NCI-H1092 (cell line): Measurements from ENCODE around the gene CLDN20.
"Not testable (repeated sequence)": the region's sequence is repeated elsewhere in the genome, so short reads cannot be mapped to it uniquely, and the experiment has no call there.

Source experiments
- DNase-seq: peaks from one replicate; lab custom pipeline; 2025; lab: John Stamatoyannopoulos, UW

CLDN20 gene, protein sequence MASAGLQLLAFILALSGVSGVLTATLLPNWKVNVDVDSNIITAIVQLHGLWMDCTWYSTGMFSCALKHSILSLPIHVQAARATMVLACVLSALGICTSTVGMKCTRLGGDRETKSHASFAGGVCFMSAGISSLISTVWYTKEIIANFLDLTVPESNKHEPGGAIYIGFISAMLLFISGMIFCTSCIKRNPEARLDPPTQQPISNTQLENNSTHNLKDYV

DNA sequence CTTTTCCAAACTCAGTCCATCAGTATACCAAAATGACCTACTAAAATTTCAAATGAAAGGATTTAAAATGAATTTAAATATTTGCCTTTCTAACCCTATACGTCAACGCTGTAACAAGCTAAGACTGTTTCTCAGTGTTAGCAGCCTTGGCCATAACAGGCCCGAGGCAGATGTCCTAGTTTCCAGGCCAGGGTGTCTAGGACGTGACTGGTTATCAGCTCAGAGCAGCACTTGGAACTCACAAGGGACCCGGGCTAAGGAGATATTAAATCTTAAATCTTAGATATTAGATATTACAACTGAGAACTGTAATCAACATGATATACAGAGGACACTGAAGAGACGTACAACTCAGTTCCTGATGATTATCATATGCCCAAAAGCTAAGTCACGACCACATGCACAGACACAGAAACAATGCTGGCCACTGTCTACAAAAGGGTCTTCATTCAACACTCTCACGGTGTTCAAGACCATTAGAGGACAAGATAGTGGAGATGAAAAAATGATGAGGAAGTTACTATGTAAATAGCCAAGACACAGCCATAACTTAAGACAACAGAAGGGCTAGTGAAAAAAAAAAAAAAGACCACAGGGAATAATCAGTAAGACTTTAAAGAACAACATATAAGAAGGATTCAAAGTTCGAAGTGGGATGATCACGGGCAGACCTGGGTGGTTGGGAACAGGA lies at the start of gene CLDN20:
Gene CLDN20, plus strand, starts transcription at position 641 of the 691 bp plus-strand sequence. CDS start 11,707 bp downstream, outside the sequence.
- no peak for DNase-seq

- DNase-seq, result no peak
These were observed 47.9 kb upstream of the CLDN20 start for GRCh38 chr6:155215906-155216305.

DNA sequence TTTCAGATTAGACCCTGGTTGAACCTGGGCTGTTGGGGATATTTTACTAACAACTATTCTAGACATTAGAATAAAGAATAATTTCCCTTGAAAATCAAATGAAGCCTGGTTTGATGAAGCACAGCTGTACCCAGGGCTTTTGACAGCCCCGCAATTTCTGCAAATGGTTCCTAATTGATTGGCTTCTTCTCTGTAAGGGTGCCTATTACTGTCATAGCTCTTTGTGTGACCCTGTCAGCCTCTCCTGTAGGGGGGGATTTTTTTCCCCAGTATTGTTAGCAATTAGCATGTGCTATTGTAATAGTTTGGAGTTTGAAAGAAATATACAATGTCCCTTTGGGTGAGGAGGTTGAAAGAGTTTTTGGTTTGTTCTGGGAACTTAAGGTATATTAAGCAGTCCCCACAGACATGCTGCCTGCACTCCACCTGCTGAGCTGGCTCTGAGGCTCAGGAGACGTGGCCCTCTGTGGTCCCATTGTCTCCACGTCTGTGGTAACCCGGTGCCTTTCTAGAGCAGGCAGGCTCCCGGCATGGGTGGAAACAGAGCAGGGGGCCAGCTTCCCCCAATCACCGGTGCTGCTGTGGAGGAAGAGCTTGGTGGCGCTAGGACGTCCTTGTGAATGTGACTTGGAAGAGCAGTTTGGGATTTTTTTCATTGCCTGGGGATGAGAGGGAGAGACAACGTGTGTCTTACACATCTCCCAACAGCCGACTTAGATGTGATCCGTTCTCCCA lies 47.3 kb upstream of the CLDN20 start:
- DNase-seq, result peak; percentile 43

DNA sequence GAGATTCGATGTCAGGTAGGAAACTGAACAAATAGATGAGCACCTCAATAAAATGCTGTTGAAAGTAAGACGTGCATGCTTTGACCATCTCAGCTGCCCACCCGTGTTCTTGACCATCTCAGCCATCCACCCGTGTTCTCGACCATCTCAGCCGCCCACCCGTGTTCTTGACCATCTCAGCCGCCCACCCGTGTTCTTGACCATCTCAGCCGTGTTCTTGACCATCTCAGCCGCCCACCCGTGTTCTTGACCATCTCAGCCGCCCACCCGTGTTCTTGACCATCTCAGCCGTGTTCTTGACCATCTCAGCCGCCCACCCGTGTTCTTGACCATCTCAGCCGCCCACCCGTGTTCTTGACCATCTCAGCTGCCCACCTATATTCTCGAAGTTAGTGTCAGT lies 45.1 kb upstream of the CLDN20 start:
- not testable (repeated sequence) for DNase-seq

- no peak for DNase-seq
These were observed 44.5 kb upstream of the CLDN20 start for GRCh38 chr6:155219299-155219698.

DNA sequence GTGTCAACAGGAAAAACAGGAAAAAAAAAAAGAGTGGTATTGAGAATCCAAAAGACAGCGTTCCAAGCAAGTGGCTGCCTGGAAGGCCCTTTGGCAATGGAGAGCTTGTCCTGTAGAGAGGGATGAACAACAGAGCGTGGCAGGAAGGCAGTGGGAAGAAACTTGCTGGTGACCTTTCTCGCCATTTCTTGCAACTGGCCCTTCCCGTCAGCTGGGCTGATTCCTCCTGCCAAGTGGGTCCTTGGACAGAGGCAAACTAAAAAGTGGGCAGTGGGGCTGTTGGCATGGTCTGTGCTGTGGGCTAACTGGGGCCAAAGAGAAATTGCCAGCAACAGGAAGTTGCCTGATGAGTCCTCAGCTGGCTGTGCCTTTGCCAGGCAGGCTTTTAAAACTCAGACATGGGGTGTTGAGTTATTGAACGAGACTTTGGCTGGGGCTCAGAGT lies 43.9 kb upstream of the CLDN20 start:
- DNase-seq, result peak; percentile 34

DNA sequence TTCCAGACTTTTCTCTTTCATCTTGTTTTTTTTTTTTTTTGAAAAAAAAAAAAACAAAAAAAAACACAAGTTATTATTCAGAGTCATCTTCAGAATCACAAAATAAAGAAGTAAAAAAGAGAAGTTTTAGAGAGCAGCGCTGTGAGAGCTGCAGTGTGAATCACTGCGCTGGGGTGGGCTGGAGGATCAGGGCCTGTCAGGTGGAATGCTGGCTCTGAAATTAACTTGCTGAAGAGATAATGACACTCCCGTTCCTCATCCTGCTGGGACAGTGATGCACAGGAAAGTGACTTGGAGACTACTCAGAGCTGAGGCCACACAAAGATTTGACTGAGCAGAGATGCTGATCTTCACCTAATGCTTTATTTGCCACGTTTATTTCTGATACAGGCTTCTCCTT lies 42.7 kb upstream of the CLDN20 start:
- no peak for DNase-seq

GRCh38 chr6:155222506-155222905 lies 41.3 kb upstream of the CLDN20 start:
- DNase-seq, result no peak

GRCh38 chr6:155223646-155224451 lies 40.0 kb upstream of the CLDN20 start:
- DNase-seq, result no peak

- DNase-seq, result no peak
These were observed 39.2 kb upstream of the CLDN20 start for GRCh38 chr6:155224618-155225017.

DNA sequence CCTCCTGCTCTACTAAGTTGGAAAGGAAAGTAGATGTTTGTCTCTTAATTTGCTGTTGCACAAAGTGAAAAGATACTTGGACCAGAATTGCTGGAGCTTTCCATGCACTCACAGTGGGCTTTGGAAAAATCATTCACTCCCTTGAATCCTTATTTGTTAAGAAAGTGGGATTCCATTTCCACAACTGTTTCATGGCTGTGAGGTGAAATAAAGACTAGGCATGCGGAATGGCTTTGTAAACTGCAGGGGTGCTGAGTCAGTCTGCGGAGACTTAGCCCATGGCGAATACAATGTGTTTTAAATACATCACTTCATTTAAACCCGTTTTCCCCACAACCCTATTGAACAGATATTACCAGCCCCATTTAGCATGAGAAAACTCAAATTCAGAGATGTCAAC lies 36.8 kb upstream of the CLDN20 start:
- DNase-seq, result no peak

GRCh38 chr6:155228546-155229166 lies 35.2 kb upstream of the CLDN20 start:
- DNase-seq, result no peak

- DNase-seq, result not testable (repeated sequence)
These were observed 32.8 kb upstream of the CLDN20 start for GRCh38 chr6:155230975-155231374.

DNA sequence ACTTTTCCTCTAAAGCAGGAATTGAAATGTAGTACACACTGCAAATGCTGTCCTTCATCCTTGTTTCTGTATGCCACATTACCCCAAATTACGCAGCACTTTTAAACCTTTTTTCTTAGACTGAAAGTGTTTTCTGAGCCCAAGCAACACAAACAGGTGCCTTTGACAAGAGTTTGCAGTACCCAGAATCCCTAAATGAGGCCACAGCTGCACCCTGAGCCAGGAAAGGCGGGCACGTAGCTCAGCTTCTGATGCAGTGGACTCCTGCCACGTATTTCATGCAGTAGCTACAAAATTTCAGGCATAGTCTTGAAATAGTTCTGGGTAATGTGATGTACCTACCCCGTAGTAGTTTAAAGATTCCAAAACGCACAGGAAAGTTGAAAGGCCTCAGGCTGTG lies 31.0 kb upstream of the CLDN20 start:
- no peak for DNase-seq

DNA sequence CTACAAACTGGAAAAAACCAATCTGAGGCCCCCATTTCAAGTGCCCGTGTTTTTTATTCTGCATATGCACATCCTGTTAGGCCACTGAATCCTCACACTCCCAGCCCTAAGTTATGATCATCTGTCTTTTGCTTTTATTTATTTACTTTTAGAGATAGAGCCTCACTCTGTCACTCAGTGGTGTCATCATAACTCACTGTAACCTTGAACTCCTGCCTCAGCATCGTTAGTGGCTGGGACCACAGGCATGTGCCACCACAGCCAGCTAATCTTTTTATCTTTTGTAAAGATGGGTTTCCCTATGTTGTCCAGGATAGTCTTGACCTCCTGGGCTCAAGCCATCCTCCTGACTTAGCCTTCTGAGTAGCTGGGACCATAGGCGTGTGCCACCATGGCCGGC lies 29.6 kb upstream of the CLDN20 start:
- DNase-seq, result no peak

- DNase-seq, result no peak
These were observed 29.1 kb upstream of the CLDN20 start for GRCh38 chr6:155234687-155235086.

DNA sequence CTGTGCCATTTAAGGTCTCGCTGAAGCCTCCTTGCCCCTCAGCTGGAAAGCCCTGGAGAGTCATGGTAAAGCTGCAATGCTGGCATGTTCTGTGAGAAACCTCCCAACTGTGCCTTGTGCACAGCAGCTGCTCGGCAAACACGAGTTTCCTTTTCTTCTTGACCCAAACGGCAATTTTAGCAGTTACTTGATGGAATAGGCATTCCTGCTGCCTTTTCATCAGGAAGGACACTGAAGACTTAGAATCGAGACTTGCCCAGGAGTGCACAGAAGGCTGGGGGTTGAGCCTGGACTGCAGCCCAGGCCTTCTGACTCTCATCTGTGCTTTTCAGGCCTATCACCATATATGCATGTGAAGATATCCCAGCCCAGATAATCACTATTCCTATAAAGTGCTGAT lies 28.7 kb upstream of the CLDN20 start:
- no peak for DNase-seq

GRCh38 chr6:155237613-155238012 lies 26.2 kb upstream of the CLDN20 start:
- no peak for DNase-seq

- no peak for DNase-seq
These were observed 22.8 kb upstream of the CLDN20 start for GRCh38 chr6:155240905-155241600.

DNA sequence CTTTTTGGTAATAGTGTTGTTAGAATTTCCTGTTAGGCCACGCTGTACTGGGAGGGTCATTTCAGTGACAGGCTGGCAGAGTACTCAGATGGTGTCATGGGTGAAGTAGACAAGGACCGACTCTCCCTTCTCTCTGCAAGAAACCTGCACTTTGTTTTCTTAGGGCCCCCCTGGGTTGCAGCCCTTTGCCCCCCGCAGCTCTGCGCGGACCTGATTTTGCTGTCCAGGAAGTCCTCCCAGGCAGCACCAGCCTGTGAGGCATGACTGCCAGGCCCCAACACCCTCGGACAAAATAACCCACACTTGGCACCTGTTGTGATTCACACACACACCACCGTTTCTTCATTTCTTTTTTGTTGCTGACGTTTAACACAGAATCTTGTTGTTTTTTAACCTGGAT lies 21.8 kb upstream of the CLDN20 start:
- no peak for DNase-seq

DNA sequence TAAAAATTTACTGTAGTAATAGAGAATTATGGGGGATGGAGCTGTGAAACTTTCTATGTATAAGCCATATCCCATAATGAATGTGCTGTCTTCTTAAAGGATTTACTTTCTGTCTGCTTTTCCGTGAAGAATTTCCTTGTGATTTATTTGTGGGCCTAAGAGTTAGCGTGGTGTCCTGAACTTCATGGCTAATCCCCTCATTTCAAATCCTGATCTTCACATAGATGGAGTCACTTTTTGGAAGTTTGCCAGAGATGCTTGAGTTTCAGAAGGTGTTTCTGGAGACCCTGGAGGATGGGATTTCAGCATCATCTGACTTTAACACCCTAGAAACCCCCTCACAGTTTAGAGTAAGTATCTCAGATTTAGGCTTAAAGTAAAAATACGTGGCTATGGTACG lies 19.4 kb upstream of the CLDN20 start:
- DNase-seq, result no peak
